HL-60/S4 (cell line): ENCODE results near the gene SIK3.

ENCODE experiments used
- in situ Hi-C: fragments of 300-500 bp; cut with MboI; formaldehyde crosslinking; loops from 2 replicates; pipeline ENCODE4 v1.14.3; 2022; ENCODE audit warnings: low sequenced_read_pairs

Gene SIK3

DNA sequence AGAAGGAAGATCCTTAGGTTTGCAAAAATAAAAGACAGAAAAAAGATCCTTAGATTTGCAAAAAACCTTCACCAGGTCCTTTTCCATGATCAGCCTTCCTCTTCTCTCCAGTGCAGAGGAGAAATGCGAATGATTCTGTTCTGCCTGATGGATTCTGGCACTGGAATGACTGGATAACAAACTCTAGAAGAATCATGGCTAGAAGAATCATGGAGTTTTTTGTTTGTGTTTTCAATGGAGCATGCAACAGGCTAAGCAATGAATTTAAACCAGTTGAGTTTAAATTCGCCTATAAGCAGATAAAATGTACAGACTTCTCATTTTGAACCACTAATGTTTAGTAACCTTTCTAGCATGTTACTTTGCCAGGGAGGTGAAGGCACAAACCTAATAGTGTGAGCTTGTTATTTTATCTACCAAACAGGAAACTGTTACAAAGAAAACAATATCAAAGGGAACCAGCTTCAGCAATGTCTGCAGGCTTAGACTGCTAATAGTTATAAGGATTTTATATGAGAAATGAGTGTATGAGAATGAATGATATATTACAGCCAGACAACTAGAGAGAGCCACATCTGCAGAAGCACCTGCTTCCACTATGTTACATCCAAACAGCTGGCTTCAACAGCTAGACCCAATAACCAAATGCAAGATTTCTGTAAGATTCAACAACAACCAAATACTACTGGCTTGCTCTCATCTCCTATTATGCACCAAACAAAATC lies 196.1 kb downstream of the SIK3 start:
- in situ Hi-C loops: no loop called here

DNA sequence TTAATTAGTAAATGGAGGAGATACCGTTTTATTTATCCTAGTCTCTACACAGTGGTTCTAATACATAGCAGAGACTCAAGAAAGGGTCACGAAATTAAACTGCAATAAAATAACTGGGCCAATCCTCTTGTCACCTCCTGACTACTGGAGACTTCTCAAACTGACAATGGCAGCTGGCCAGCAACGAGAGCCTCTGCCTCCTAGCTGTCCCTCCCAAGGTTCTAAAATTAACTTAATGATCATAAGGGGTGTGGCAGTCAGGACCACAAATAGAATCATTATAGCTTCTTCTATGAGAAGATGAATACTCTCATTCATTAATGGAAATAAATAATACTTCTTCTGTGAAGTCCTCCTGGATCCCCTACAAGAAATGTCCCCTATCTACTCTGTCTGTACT lies 197.0 kb downstream of the SIK3 start:
- in situ Hi-C loops: no loop called here

DNA sequence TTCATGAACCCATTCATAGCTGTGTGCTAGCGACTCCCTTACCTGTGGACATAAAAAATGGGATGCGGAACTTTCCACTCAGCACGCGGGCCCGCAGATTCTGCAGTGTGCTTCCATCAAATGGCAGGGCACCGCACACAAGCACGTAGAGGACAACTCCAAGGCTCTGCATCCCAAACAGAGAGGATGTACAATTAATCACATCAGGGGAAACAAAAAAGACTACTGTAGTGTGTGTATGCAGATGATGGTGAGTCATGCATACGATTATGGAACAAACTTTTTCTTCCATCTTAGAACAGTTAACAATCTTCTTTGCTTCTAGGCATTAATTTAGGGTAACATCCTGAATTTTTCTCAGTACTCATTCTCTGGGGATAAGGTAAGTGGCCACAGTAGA lies 202.0 kb downstream of the SIK3 start:
- in situ Hi-C loops: no loop called here

DNA sequence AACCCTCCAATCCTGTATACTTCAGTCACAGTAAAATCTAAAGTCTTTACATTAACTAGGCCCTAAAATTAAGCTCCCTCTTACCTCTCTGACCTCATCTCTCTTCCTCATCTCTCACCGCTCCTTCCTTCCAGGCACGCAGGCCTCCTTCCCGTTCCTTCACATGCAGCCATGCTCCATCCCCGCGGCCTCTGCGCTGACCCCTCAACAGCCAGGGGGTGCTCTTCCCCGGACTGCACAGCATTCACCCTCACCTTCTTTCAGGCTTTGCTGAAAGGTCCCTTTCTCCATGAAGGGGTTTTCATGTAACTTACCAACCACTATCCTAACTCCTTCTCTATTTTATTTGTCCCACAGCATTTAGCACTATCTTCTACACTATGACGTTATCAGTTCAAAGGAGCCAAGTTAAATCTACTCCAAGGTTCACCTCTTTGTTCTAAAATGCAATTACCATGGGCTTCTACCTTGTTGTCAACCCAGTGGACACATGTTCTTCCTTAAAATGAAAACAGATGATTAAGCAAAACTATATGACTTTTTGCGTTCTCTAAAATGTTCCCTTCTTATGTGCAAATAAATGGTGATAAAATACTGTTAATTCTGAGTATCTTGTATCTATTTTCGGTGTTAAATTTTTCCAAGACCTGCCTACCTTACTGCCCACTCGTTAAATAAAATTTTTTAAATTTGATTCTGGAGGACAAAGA lies 203.0 kb downstream of the SIK3 start:
- in situ Hi-C loops: no loop called here

DNA sequence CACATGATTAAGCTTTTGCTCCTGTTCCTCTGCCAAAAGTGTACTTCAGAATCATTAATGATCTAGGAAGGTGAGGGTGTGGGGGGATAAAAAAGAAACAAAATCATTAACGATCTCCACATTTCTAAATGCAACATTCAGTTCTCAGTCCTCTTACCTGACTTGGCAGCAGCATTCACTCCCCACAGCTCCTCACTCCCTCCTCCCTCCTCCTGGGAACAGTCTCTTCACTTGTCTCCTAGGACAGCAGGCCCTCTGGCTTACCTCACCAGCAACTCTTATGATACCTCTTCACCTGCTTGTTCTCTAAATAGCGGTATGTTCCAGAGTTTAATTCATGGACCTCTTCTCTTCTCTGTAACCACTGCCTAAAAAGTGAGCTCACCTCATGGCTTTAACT lies 204.3 kb downstream of the SIK3 start:
- in situ Hi-C loops: no loop called here

DNA sequence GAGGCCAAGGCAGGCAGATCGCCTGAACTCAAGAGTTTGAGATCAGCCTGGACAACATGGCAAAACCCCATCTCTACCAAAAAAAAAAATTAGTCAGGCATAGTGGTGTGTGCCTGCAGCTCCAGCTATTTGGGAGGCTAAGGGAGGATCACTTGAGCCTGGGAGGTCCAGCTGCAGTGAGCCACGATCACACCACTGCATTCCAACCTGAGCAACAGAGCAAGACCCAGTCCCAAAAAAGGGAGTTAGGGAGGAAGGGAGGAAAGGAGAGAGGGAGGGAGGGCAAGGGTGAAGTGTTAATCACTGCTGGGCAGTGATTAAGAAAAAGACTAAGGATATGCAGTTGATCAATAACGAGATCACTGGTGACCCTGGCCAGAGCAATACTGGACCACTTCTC lies 204.8 kb downstream of the SIK3 start:
- in situ Hi-C loops: no loop called here

DNA sequence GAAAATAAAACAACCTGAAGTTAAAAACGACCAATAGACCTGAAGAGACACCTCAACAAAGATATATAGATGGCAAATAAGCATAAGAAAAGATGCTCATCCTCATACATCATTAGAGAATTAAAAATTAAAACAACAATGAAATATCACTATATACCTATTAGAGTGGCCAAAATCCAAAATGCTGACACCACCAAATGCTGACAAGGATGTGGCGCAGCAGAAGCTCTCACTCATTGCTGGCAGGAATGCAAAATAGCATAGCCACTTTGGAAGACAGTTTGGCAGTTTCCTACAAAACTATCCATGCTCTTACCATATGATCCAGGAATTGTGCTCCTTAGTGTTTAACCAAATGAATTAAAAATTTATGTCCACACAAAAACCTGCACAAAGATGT lies 205.9 kb downstream of the SIK3 start:
- in situ Hi-C loops: no loop called here

DNA sequence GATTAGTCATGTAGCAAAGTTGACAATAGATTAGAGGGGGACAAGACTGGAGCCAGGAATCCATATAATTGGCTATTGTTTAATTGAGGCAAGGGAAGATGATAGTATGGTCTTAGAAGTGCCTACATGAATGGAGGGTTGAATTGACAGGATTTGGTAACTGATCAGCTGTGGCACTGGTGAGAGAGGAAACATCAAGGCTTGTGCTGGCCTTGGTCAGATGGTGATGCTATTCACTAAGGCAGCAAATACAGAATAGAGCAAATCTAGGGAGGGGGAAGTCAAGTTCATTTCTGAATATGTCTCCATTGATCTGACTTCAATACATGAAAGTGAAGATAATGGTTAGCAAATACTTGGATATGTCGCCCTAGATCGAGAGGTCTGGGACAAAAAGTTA lies 206.5 kb downstream of the SIK3 start:
- in situ Hi-C loops: no loop called here

DNA sequence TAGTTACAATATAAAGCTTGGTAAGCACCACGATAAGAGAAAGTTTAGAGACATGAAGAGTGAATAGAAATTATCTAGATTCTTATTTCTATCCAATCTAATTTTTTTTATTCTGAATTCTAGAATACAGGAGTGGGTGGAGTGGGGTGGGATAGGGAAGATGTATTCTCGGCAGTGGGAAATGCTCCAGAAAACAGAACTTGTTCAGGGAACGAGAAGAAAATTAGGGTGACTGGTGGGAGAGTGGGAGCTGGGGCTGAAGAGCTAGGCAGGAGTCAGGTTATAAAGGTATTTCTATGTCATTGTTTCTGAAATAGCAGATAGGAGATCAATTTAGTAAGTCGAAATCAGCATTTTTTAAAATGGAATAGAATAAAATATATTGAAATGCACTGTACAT lies 207.6 kb downstream of the SIK3 start:
- in situ Hi-C loops: no loop called here

DNA sequence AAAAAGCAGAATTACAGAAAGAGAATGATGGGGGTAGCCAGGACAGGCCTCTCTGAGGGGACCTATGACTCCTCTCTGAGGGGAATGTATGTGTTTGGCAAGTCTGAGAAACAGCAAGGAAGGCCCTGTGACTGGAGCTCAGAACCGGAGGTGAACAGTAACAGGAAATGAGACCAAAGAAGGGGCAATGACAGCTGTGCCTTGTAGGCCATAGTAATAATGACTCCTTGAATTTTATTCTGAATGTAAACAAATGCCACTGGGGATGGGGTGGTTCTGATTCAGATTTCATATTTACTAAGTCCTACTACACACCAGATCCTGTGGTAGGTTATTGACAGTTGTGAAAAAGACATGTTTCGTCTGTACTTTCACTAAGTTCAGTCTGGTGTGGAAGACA lies 208.0 kb downstream of the SIK3 start:
- in situ Hi-C loops: no loop called here

DNA sequence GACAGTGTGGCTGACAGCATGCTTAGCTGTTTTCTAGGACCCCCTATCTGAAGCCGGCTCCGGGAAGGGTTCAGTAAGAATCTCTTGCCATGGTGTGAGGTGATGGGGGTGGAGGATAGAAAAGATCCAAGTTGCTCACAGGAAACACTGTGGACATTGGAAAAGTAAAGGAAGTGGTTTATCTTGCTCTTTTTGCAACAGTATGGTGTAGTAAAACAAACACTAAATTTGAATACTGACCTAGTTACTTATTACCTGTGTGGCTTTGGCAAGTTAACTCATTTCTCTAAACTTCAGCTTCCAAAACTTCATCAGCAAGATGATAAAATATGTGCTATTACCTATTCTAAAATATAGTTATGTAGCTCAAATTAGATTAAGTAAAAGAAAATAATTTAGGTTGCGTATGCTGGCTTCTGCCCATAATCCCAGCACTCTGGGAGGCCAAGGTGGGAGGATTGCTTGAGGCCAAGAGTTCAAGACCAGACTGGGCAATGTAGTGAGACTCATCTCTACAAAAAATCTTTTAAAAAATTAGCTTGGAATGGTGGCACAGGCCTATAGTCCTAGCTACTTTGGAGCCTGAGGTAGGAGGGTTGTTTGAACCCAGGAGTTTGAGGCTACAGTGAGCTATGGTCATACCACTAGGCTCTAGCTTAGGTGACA lies 209.2 kb downstream of the SIK3 start:
- in situ Hi-C loops: no loop called here

DNA sequence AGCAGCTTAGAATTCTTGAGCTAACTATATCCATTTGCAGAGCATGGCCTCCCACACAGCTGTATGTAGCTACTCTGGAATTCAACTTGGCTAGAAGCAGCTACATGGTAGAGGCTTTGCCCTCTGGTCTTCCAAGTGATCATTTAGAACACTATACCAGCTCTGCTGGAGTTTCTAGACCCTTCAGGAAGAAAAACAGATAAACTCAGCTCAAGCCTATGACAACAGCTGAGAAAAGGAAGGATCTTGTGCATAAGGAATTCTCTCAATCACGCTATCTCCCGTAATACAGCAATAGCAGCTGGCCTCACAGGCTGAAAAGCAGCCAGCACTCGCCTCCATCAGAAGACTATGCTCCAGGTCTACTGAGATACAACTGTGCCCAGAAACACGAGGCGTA lies 210.2 kb downstream of the SIK3 start:
- in situ Hi-C loops: no loop called here

DNA sequence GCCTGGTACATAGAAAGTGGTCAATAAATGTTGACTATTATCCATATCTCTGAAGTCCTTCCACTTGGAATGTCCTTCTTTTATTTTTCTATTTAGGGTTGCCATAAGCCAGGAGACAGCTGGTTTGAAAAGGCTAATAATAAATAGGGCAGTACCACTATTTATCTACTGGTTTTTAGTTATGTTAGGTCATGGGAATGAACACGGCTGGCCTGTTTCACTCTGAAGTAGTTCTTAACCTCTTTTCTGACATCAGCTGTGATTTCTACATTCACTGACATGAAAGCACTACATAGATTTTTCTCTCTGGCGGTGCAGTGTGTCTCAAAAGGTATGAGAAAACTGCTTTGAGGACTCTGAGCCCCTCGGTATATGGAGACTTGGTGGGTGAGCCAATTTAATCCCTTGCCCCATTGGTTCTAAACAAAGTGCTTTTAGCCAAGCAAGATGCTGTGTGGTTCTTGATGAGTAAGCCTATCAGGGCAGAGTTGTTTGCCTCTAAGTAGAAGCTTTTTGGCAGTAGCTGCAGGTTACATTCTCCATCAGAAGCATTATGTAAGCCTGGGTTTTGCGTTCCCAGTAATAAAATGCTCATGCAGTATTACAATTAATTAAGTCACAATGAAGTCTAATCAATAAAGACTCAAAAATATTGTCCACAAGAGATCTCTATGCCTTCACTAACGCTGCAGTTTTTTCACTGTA lies 212.1 kb downstream of the SIK3 start:
- in situ Hi-C loops: no loop called here

DNA sequence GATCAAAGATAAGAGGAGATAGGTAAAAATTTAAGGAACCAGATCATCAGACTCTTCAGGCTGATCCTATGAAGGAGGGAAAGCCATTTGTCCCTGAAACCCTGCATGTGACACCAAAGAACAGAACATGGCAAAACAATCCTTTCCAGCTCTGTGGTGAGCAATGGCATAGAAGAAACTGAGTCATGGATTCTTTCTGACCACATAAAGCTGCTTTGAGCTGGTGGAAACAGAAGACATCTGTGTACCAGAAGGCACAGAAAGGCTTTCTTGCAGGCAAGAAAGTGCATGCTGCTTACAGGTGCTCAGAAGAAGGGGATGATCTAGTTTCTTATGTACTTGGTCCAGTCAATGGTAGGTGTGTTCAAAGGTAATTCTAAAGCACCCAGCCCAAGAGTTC lies 215.8 kb downstream of the SIK3 start:
- in situ Hi-C loops: no loop called here

DNA sequence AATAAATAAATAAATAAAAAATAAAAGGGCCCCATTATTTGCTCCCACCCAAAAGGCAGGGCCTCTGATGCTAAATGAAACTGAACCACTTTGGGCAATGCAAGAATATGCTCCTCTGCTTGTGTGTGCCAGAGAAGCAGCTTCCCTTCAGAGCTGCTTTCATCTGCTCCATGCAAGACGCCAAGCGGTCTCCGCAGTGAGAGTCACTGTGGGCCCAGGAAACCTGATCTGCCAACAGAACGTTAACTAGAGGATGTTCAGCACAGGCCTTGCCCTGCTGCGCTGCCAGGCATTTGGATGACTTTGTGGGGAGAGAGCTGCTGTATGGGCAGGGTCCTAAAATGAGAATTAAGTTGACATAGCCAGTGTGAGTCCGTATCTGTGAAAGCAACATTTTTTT lies 217.1 kb downstream of the SIK3 start:
- in situ Hi-C loops: no loop called here

DNA sequence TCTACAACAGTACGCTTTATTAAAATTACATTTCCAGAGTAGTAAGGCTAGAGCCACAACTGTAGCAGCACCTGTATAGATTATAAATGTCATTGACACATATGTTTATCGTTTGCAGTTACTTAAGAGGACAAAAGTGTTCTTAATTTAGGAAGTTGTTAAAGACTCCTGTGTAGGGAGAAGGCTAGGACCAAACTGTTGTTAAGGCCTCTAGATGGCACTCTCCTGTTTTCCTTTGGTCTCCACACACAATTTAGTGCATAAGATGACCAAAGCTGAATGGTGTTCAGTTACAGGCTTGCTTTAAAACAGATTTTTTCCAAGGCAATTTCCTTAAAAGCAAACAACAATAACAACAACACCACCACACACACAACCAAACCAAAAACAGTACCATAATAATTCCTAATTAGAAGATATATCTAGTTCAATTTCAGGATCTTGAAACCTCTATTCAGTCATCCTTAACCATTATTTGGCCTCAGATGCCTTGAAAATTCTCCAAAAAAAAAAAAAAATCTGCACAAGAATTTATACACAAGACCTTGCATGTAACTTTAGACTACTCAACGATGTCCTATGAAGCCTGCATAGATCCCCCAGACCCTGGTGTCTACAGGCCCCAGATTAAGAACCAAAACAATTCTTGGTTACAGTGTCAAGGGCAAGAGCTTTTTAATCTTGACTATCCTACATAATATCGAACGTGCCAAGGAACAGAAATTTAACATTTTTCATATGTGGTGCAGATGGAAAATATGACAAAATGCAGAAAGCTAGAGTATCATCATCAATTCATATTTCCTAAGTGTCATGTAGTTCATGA lies 218.2 kb downstream of the SIK3 start:
- in situ Hi-C loops: loop anchor here (10.0 kb wide), 1 partner anchor 225 kb away; no protein-coding TSS in a partner anchor

DNA sequence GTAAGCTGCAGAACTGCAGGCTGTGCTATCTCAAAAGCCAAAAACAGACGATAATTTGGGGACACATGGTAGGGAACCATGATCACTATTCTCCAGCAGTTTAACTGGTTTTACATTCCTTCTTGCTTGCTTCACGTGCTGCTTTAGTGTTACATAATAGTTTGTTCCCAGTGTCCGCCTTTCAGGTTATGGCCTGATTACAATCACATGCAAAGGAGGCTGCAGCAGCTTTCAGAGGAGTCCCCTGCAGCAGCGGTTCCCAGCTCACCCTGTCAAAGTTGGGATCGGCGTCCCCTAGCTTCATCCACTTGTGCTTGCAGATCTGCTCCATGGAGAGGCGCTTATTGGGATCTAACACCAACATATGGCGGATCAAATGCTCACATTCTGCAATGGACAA lies 221.6 kb downstream of the SIK3 start:
- in situ Hi-C loops: loop anchor here (10.0 kb wide), 1 partner anchor 228 kb away; no protein-coding TSS in a partner anchor

DNA sequence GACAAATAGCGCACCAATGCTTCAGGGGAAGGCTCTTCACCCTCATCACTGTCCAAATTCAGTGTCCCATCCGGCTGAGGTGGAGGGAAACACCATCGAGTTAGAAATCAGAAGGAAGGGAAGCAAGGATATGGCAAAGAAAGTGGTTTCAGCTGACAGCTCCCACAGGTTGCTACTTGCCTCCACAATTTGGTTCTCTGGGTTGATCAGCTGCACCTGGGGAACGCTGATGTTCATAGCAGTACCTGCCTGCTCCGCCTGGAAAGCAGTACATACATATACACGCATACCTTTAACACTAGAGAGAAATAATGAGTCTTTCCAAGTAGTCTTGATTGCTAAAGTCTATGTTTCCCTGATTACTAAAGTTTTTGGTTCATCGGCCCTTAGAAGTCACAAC lies 223.0 kb downstream of the SIK3 start:
- in situ Hi-C loops: loop anchor here (10.0 kb wide), 1 partner anchor 230 kb away; no protein-coding TSS in a partner anchor

DNA sequence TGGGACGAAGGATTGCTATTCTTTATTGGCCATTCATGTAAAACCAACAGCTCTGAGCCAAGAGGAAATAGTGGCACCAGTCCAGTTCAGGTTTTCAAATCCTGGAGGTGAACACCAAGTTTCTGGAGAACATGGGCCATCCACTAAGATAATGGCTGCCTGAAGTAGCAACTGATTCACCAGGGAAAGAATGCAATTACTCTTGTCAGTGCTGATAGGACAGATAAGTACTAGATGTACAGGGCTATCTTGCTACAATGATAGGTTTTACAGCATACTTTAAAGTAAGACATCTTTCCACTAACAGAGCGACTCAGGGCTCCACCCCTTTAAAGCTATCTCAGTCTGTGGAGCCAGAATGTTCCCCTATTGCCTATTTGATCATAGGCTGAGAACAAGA lies 224.0 kb downstream of the SIK3 start:
- in situ Hi-C loops: loop anchor here (10.0 kb wide), 1 partner anchor 231 kb away; no protein-coding TSS in a partner anchor

DNA sequence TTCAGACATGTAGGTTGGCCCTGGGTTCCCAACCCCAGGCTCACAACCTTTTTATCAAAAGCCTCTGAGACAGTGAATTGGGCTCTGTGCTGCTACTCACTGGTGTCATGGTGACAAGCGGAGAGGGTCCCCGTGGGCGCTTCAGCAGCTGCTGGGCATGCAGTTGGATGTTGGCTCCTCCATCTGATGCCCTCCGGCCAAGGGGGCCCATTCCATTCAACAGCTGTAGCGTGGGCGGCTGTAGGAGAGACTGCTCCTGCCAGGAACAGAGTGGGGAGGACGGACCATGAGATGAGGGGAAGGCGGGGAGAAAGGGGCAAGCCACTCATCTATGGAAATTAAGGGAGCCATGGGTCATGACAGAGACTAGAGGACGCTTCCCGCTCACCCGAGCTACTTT lies 224.8 kb downstream of the SIK3 start:
- in situ Hi-C loops: loop anchor here (10.0 kb wide), 1 partner anchor 231 kb away; no protein-coding TSS in a partner anchor
